Effector memory CD8-positive, alpha-beta T cell (primary cell): Measurements from ENCODE around the gene GPR155.
"Not testable (repeated sequence)": the region's sequence is repeated elsewhere in the genome, so short reads cannot be mapped to it uniquely, and the experiment has no call there.

Source experiments
- ATAC-seq: fragments of 150-1000 bp; cut with Tn5 transposase; replicated peaks from 2 replicates; pipeline ENCODE4 v1.10.0; 2021; ENCODE audit warnings: mild to moderate bottlenecking, moderate library complexity
- DNase-seq, 3 experiments: peaks; one replicate each; pipeline ENCODE4 v3.0.0; 2021
- H3K27ac Mint-ChIP-seq, 2 donors: one replicate each; pipeline ENCODE4 v1.8.0; 2022; ENCODE audit warnings: mild to moderate bottlenecking in 2 of 2, mixed read lengths in 2 of 2, moderate library complexity in 2 of 2
- H3K27me3 Mint-ChIP-seq, 2 donors: one replicate each; pipeline ENCODE4 v1.8.0; 2022; ENCODE audit warnings: mixed read lengths in 2 of 2
- H3K36me3 Mint-ChIP-seq: one replicate; pipeline ENCODE4 v1.8.0; 2022; ENCODE audit warnings: mild to moderate bottlenecking, moderate library complexity, mixed read lengths; ENCODE audit not compliant: insufficient read depth
- H3K4me1 Mint-ChIP-seq, 2 donors: one replicate each; pipeline ENCODE4 v1.8.0; 2022; ENCODE audit warnings: low read depth in 2 of 2, mixed read lengths in 2 of 2
- H3K4me3 Mint-ChIP-seq, 2 donors: one replicate each; pipeline ENCODE4 v1.8.0; 2022; ENCODE audit warnings: mild to moderate bottlenecking in 2 of 2, mixed read lengths in 2 of 2, moderate library complexity in 2 of 2
- H3K9me3 Mint-ChIP-seq, 2 donors: one replicate each; pipeline ENCODE4 v1.8.0; 2022; ENCODE audit warnings: mixed read lengths in 2 of 2

GPR155 gene

GRCh38 chr2:174397773-174398172 lies 89.1 kb downstream of the GPR155 start:
- Mint-ChIP-seq H3K27ac (no peak overlapping the region), H3K4me1 (peaks cover 17 to 29% of the 10 kb centered on the region in 2 donors), H3K4me3 (no peak overlapping the region), H3K27me3 (no peaks in the 10 kb centered on the region), H3K36me3 (peaks cover 8% of the 10 kb centered on the region), H3K9me3 (no peaks in the 10 kb centered on the region)
- no peak for DNase-seq
- no peak for ATAC-seq

- DNase-seq = peak in 1 of 3 experiments; percentile 16
- Mint-ChIP-seq H3K9me3 (no peaks in the 10 kb centered on the region), H3K4me3 (peak overlapping the region; percentile 96 to 97), H3K27ac (peak overlapping the region; percentile 98 to 100), H3K36me3 (peaks cover 16% of the 10 kb centered on the region), H3K27me3 (no peaks in the 10 kb centered on the region), H3K4me1 (peaks cover 23 to 40% of the 10 kb centered on the region in 2 donors)
- ATAC-seq = peak; percentile 46
Measured at GRCh38 chr2:174395969-174396630, 90.7 kb downstream of the GPR155 start.

- H3K4me1 Mint-ChIP-seq = peaks cover 25 to 46% of the 10 kb centered on the region in 2 donors
- peak within 1 kb of the TSS; percentile 96 to 97 for H3K4me3 Mint-ChIP-seq
- H3K9me3 Mint-ChIP-seq = no peaks in the 10 kb centered on the region
- H3K27ac Mint-ChIP-seq = peak within 1 kb of the TSS; percentile 98 to 100
- ATAC-seq (peak; percentile 92), DNase-seq (peak; percentile 68 to 69 (median 69))
- H3K27me3 Mint-ChIP-seq = no peaks in the 10 kb centered on the region
- H3K36me3 Mint-ChIP-seq = peaks cover 23% of the 10 kb centered on the region
Measured at GRCh38 chr2:174395284-174395968, 91.4 kb downstream of the GPR155 start, which contains the start of gene SCRN3. Gene SCRN3 (plus strand): TSS chr2:174395730. CDS start chr2:174398284, 2,554 bp downstream.

- Mint-ChIP-seq H3K27ac (peak overlapping the region in 1 of 2 donors; percentile 42), H3K27me3 (no peaks in the 10 kb centered on the region), H3K36me3 (peaks cover 39% of the 10 kb centered on the region), H3K4me1 (peaks cover 35 to 50% of the 10 kb centered on the region in 2 donors), H3K9me3 (no peaks in the 10 kb centered on the region), H3K4me3 (peak overlapping the region in 1 of 2 donors; percentile 0)
- ATAC-seq (no peak), DNase-seq (no peak)
Measured at GRCh38 chr2:174392706-174393105, 94.1 kb downstream of the GPR155 start.

- H3K27ac Mint-ChIP-seq, ATAC-seq, H3K4me3 Mint-ChIP-seq, DNase-seq, H3K27me3 Mint-ChIP-seq, H3K9me3 Mint-ChIP-seq: not testable (repeated sequence)
- peaks cover 57% of the 10 kb centered on the region for H3K36me3 Mint-ChIP-seq
- peaks cover 25 to 54% of the 10 kb centered on the region in 2 donors for H3K4me1 Mint-ChIP-seq
Measured at GRCh38 chr2:174390303-174390702, 96.5 kb downstream of the GPR155 start.

- ATAC-seq = no peak
- H3K4me3 Mint-ChIP-seq = no peak overlapping the region
- no peak for DNase-seq
- no peak overlapping the region for H3K27ac Mint-ChIP-seq
- no peaks in the 10 kb centered on the region for H3K9me3 Mint-ChIP-seq
- H3K27me3 Mint-ChIP-seq = no peaks in the 10 kb centered on the region
- H3K4me1 Mint-ChIP-seq = peaks cover 27 to 51% of the 10 kb centered on the region in 2 donors
- peaks cover 64% of the 10 kb centered on the region for H3K36me3 Mint-ChIP-seq
Measured at GRCh38 chr2:174389542-174389941, 97.3 kb downstream of the GPR155 start.

- H3K4me3 Mint-ChIP-seq, H3K27me3 Mint-ChIP-seq, H3K9me3 Mint-ChIP-seq, DNase-seq, ATAC-seq, H3K27ac Mint-ChIP-seq: not testable (repeated sequence)
- Mint-ChIP-seq H3K36me3 (peaks cover 66% of the 10 kb centered on the region), H3K4me1 (peaks cover 27 to 48% of the 10 kb centered on the region in 2 donors)
Measured at GRCh38 chr2:174388706-174389105, 98.1 kb downstream of the GPR155 start.

- Mint-ChIP-seq H3K36me3 (peaks cover 84% of the 10 kb centered on the region), H3K4me1 (peaks cover 14 to 24% of the 10 kb centered on the region in 2 donors)
- no peak for ATAC-seq
Measured at GRCh38 chr2:174385201-174385600, 101.6 kb downstream of the GPR155 start.

GRCh38 chr2:174383796-174384195 lies 103.0 kb downstream of the GPR155 start:
- Mint-ChIP-seq H3K4me1 (peaks cover 5 to 17% of the 10 kb centered on the region in 2 donors), H3K9me3 (no peaks in the 10 kb centered on the region), H3K27ac (no peak overlapping the region), H3K27me3 (no peaks in the 10 kb centered on the region), H3K4me3 (no peak overlapping the region), H3K36me3 (peaks cover 84% of the 10 kb centered on the region)
- DNase-seq = no peak
- no peak for ATAC-seq

More at GRCh38 chr2:174385201-174385600, 101.6 kb downstream of the GPR155 start:
- no peak for DNase-seq
- H3K27me3 Mint-ChIP-seq = no peaks in the 10 kb centered on the region
- H3K27ac Mint-ChIP-seq = no peak overlapping the region
- H3K9me3 Mint-ChIP-seq = no peaks in the 10 kb centered on the region
- H3K4me3 Mint-ChIP-seq = no peak overlapping the region
